HG03439 (cell line): ENCODE measurements around the gene CD36.

Source experiments
- ATAC-seq: cut with Tn5 transposase; IDR thresholded peaks from one replicate; pipeline ENCODE4 v1.9.1; 2021; ENCODE audit warnings: mild to moderate bottlenecking, moderate library complexity; ENCODE audit not compliant: unreplicated experiment

Gene CD36

GRCh38 chr7:80623503-80624252 lies 14.8 kb upstream of the CD36 start:
- no peak for ATAC-seq

- ATAC-seq, result no peak
These were observed 13.7 kb upstream of the CD36 start for GRCh38 chr7:80624763-80625162.

GRCh38 chr7:80629023-80629422 lies 9.4 kb upstream of the CD36 start:
- no peak for ATAC-seq

GRCh38 chr7:80630608-80631405 lies 7.6 kb upstream of the CD36 start:
- no peak for ATAC-seq

- no peak for ATAC-seq
These were observed 7.0 kb upstream of the CD36 start for GRCh38 chr7:80631421-80631820.

- ATAC-seq, result no peak
These were observed 6.3 kb upstream of the CD36 start for GRCh38 chr7:80632139-80632538.

GRCh38 chr7:80632819-80633218 lies 5.6 kb upstream of the CD36 start:
- ATAC-seq, result no peak

GRCh38 chr7:80634505-80634904 lies 3.9 kb upstream of the CD36 start:
- ATAC-seq, result no peak

- ATAC-seq, result no peak
These were observed 2.9 kb upstream of the CD36 start for GRCh38 chr7:80635533-80635932.

- ATAC-seq, result no peak
These were observed 2.4 kb upstream of the CD36 start for GRCh38 chr7:80635998-80636397.

GRCh38 chr7:80636709-80637108 lies 1.7 kb upstream of the CD36 start:
- no peak for ATAC-seq

- ATAC-seq, result no peak
These were observed 988 bp upstream of the CD36 start for GRCh38 chr7:80637454-80637853.

GRCh38 chr7:80639011-80639410 lies 569 bp downstream of the CD36 start:
- ATAC-seq, result no peak

- no peak for ATAC-seq
These were observed 2.4 kb downstream of the CD36 start for GRCh38 chr7:80640846-80641245.

- no peak for ATAC-seq
These were observed 3.1 kb downstream of the CD36 start for GRCh38 chr7:80641548-80641947.

GRCh38 chr7:80642871-80643270 lies 4.4 kb downstream of the CD36 start:
- ATAC-seq, result no peak

- ATAC-seq, result no peak
These were observed 5.0 kb downstream of the CD36 start for GRCh38 chr7:80643336-80643915.

- ATAC-seq, result no peak
These were observed 5.6 kb downstream of the CD36 start for GRCh38 chr7:80644054-80644453.

GRCh38 chr7:80646083-80646865 lies 7.8 kb downstream of the CD36 start:
- no peak for ATAC-seq

GRCh38 chr7:80647436-80647835 lies 9.0 kb downstream of the CD36 start:
- ATAC-seq, result no peak

- ATAC-seq, result no peak
These were observed 9.7 kb downstream of the CD36 start for GRCh38 chr7:80648031-80648600.
